Activated CD4-positive, alpha-beta T cell treated with anti-CD3 and anti-CD28 coated beads, Interleukin-2, amount 10 ng/mL, durations not matched to agents 24 days and 14 days (primary cell): ENCODE measurements around the gene CLCN1. TPM values are rescaled to one million over a fixed set of nuclear protein-coding genes. Genes with fewer than 3 reads are reported as not detected.
"Not testable (repeated sequence)": the region's sequence is repeated elsewhere in the genome, so short reads cannot be mapped to it uniquely, and the experiment has no call there.

Experiments
- DNase-seq: peaks from one replicate; pipeline ENCODE4 v3.0.0; 2022
- H3K27ac Mint-ChIP-seq: one replicate; pipeline ENCODE4 v1.8.0; 2022; ENCODE audit warnings: mild to moderate bottlenecking, mixed read lengths
- H3K27me3 Mint-ChIP-seq: one replicate; pipeline ENCODE4 v1.8.0; 2022; ENCODE audit warnings: mixed read lengths
- H3K36me3 Mint-ChIP-seq: one replicate; pipeline ENCODE4 v1.8.0; 2022; ENCODE audit warnings: low read depth, mild to moderate bottlenecking, mixed read lengths
- H3K4me1 Mint-ChIP-seq: one replicate; pipeline ENCODE4 v1.8.0; 2021; ENCODE audit warnings: mixed read lengths
- H3K4me3 Mint-ChIP-seq: one replicate; pipeline ENCODE4 v1.8.0; 2022; ENCODE audit warnings: mild to moderate bottlenecking, moderate library complexity, mixed read lengths
- H3K9me3 Mint-ChIP-seq: one replicate; pipeline ENCODE4 v1.8.0; 2021; ENCODE audit warnings: mixed read lengths
- intact Hi-C: fragments of 100-400 bp; cut with micrococcal nuclease; formaldehyde crosslinking; loops from one replicate; pipeline ENCODE4 v1.15.1; 2023
- total RNA-seq: library from RNA; stranded (reverse); gene quantifications from 2 replicates; pipeline ENCODE4 v1.2.3, GENCODE V29; 2022

Gene CLCN1
- total RNA-seq, 1 donor from 2014 or later: not detected

DNA sequence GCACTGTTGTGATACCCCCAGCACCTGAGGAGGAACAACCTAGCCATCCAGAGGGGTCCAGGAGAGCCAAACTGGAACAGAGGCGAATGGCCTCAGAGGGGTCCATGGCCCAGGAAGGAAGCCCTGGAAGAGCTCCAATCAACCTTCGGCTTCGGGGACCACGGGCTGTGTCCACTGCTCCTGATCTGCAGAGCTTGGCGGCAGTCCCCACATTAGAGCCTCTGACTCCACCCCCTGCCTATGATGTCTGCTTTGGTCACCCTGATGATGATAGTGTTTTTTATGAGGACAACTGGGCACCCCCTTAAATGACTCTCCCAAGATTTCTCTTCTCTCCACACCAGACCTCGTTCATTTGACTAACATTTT, 29.4 kb upstream of the CLCN1 start:
- DNase-seq: no peak
- intact Hi-C loops: no loop called here
- peaks cover 27% of the 10 kb centered on the region for H3K36me3 Mint-ChIP-seq
- peaks cover 8% of the 10 kb centered on the region for H3K9me3 Mint-ChIP-seq
- H3K27ac Mint-ChIP-seq: peak overlapping the region; percentile 74
- H3K27me3 Mint-ChIP-seq: no peaks in the 10 kb centered on the region
- H3K4me3 Mint-ChIP-seq: peak overlapping the region; percentile 22
- H3K4me1 Mint-ChIP-seq: peaks cover 51% of the 10 kb centered on the region

DNA sequence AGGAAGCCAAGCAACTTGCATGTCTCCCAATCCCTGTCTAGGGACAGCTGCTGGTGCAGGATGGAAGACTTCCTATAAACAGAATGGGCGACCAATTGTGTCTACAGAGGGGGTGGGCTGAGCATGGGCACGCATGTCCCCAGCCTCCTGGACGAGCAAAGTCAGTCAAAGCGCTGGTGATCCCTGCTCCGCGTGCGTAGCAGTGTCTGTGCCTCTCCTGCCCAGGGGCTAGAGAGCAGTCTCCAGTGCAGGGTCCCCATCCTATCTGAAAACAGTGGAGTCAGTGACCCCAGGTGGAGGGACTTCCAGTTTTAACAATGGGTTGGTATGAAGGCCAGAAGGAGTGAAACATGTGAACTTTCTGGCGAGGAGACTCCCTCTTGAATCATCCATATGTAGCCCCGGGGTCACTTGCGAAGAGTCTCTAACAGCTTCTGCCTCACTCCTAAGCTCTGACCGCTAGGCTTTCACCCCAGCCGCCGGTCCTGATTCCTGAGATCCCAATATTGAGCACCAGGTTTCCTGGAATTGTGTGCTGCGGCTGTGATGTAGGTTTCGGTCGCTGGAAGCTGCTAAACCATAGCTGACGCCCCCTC, 28.5 kb upstream of the CLCN1 start:
- H3K4me1 Mint-ChIP-seq: peaks cover 54% of the 10 kb centered on the region
- H3K9me3 Mint-ChIP-seq: peaks cover 8% of the 10 kb centered on the region
- H3K27me3 Mint-ChIP-seq: no peaks in the 10 kb centered on the region
- peak overlapping the region; percentile 85 for H3K27ac Mint-ChIP-seq
- intact Hi-C loops: no loop called here
- no peak for DNase-seq
- H3K36me3 Mint-ChIP-seq: peaks cover 34% of the 10 kb centered on the region
- H3K4me3 Mint-ChIP-seq: peak overlapping the region; percentile 97

DNA sequence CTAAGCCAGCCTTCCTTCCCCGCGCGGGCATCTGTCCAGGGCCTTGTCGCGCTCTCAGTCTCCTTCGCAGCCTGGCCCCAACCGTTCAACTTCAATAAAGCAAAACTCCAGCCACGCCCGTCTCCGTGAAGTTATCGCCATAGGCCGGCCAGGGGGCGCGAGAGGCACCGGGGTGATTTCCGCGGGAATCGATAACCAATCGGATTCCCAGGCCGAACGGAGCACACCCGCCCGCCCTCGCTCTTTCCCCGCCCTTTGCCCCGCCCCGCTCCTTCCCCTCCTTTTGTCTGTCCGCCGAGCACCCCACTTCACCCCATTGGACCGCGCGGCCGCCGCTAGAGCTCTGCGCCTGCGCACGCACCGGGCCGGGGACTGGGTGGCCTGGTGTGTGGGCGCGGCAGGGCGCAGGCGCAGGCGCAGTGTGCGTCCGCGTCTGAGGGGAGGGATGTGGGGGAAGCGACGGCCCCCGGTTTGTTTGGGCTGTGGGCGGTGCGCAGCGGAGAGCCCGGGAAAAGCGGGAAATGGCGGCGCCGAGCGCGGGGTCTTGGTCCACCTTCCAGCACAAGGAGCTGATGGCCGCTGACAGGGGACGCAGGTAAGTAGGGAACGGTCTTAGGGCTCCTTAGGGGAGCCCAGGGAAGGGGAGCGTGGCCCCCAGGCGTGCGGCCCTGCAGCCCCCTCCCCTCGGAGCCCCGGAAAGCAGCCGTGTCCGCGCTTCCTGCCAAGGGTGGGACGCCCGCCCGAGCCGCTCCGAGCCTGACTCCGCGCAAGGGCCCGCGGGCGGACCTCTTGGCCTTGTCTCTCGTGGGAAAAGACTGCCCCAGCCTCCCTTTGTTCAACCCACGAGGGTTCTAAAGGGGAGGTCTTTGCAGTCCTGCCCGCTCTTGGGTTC, 27.7 kb upstream of the CLCN1 start, which contains the start of gene CASP2:
TSS of gene CASP2 (plus strand) at position 417 of the 892 bp plus-strand sequence. CDS start at position 522, 105 bp downstream.
- peaks cover 8% of the 10 kb centered on the region for H3K9me3 Mint-ChIP-seq
- H3K27me3 Mint-ChIP-seq: no peaks in the 10 kb centered on the region
- H3K36me3 Mint-ChIP-seq: peaks cover 40% of the 10 kb centered on the region
- intact Hi-C loops: loop anchor here (1.0 to 2.0 kb wide), 4 partner anchors 25 to 479 kb away; partner anchors contain the start of gene GSTK1
- peaks cover 54% of the 10 kb centered on the region for H3K4me1 Mint-ChIP-seq
- peak; percentile 100 for DNase-seq
- H3K4me3 Mint-ChIP-seq: peak within 1 kb of the TSS; percentile 97
- H3K27ac Mint-ChIP-seq: peak within 1 kb of the TSS; percentile 95

GRCh38 chr7:143288836-143289235, 27.1 kb upstream of the CLCN1 start:
- Mint-ChIP-seq H3K4me3 (peak overlapping the region; percentile 97), H3K9me3 (peaks cover 8% of the 10 kb centered on the region), H3K27ac (peak overlapping the region; percentile 95), H3K36me3 (peaks cover 46% of the 10 kb centered on the region), H3K4me1 (peaks cover 49% of the 10 kb centered on the region), H3K27me3 (no peaks in the 10 kb centered on the region)
- peak; percentile 72 for DNase-seq
- intact Hi-C loops: loop anchor here (1.0 to 2.0 kb wide), 5 partner anchors 26 to 480 kb away; partner anchors contain the start of gene GSTK1

GRCh38 chr7:143289421-143289820, 26.5 kb upstream of the CLCN1 start:
- H3K9me3 Mint-ChIP-seq: peaks cover 8% of the 10 kb centered on the region
- peak overlapping the region; percentile 95 for H3K27ac Mint-ChIP-seq
- H3K4me1 Mint-ChIP-seq: peaks cover 49% of the 10 kb centered on the region
- H3K27me3 Mint-ChIP-seq: no peaks in the 10 kb centered on the region
- peak overlapping the region; percentile 97 for H3K4me3 Mint-ChIP-seq
- intact Hi-C loops: loop anchor here (1.0 to 2.0 kb wide), 2 partner anchors 91 to 481 kb away; no protein-coding TSS in a partner anchor
- peaks cover 52% of the 10 kb centered on the region for H3K36me3 Mint-ChIP-seq
- no peak for DNase-seq

- intact Hi-C loops: loop anchor here (1.0 to 2.0 kb wide), 3 partner anchors 15 to 481 kb away; no protein-coding TSS in a partner anchor
- H3K9me3 Mint-ChIP-seq, H3K27me3 Mint-ChIP-seq, DNase-seq: not testable (repeated sequence)
- peak overlapping the region; percentile 97 for H3K4me3 Mint-ChIP-seq
- H3K4me1 Mint-ChIP-seq: peaks cover 51% of the 10 kb centered on the region
- H3K36me3 Mint-ChIP-seq: peaks cover 57% of the 10 kb centered on the region
- peak overlapping the region; percentile 95 for H3K27ac Mint-ChIP-seq
These were observed 26.0 kb upstream of the CLCN1 start for GRCh38 chr7:143289888-143290287.

DNA sequence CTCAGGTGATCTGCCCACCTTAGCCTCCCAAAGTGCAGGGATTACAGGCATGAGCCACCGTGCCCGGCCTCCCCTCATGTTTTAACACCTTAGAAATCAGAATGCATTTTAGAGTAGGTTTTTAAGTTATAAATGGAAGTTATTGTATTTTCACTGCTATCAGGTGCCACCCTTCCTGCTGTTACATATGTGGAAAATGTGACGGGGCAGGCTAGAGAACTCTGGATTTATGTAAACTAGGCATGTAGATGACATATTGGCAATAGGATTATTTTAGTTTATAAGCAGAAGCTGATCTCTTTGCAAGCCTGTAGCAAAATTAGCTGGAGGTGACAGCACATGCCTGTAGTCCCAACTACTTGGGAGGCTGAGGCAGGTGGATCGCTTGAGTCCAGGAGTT, 25.6 kb upstream of the CLCN1 start:
- peak overlapping the region; percentile 95 for H3K27ac Mint-ChIP-seq
- H3K27me3 Mint-ChIP-seq: no peaks in the 10 kb centered on the region
- H3K36me3 Mint-ChIP-seq: peaks cover 61% of the 10 kb centered on the region
- intact Hi-C loops: loop anchor here (2.0 kb wide), 1 partner anchor 15 kb away; no protein-coding TSS in a partner anchor
- peaks cover 54% of the 10 kb centered on the region for H3K4me1 Mint-ChIP-seq
- DNase-seq: no peak
- H3K4me3 Mint-ChIP-seq: peak overlapping the region; percentile 97
- H3K9me3 Mint-ChIP-seq: peaks cover 8% of the 10 kb centered on the region

DNA sequence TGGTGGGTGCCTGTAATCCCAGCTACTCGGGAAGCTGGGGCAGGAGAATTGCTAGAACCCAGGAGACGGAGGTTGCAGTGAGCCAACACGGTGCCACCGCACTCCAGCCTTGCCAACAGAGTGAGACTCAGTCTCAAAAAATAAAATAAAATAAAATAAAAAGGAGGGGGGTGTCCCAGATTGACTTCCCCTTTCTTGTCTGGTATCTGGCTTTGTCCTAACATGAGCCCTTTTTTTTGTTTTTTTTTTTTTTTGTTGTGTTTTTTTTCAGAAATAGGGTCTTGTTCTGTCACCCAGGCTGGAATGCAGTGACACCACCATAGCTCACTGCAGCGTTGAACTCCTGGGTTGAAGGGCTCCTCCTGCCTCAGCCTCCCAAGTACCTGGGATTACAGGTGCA, 23.0 kb upstream of the CLCN1 start:
- H3K27ac Mint-ChIP-seq: no peak overlapping the region
- H3K36me3 Mint-ChIP-seq: peaks cover 78% of the 10 kb centered on the region
- H3K4me3 Mint-ChIP-seq: no peak overlapping the region
- intact Hi-C loops: no loop called here
- no peaks in the 10 kb centered on the region for H3K27me3 Mint-ChIP-seq
- H3K9me3 Mint-ChIP-seq: peaks cover 1% of the 10 kb centered on the region
- no peak for DNase-seq
- H3K4me1 Mint-ChIP-seq: peaks cover 65% of the 10 kb centered on the region

DNA sequence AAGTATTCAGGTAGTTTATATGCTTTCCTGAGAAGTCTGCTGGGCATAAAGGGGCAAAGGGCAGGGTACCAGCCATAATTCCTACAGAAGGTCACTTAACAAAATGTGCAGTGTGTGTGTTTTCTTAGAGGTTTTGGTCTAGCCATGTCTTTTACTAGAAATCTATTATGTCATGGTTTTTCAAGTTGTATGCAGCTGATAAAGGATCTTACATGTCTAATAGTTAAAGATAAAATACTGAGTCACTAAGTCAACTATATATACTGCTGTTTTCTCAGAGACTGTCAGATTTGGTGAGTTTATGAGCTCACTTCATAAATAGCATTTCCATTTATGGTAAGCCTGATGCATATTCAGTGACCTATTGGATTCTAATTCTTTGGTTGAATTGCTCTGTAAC, 20.0 kb upstream of the CLCN1 start:
- Mint-ChIP-seq H3K4me1 (peaks cover 68% of the 10 kb centered on the region), H3K4me3 (peak overlapping the region; percentile 22), H3K9me3 (no peaks in the 10 kb centered on the region), H3K27ac (peak overlapping the region; percentile 50), H3K27me3 (no peaks in the 10 kb centered on the region), H3K36me3 (peaks cover 88% of the 10 kb centered on the region)
- intact Hi-C loops: no loop called here
- DNase-seq: no peak

- Mint-ChIP-seq H3K9me3 (no peaks in the 10 kb centered on the region), H3K27ac (no peak overlapping the region), H3K4me3 (no peak overlapping the region), H3K27me3 (no peaks in the 10 kb centered on the region), H3K36me3 (peaks cover 88% of the 10 kb centered on the region), H3K4me1 (peaks cover 66% of the 10 kb centered on the region)
- intact Hi-C loops: no loop called here
- no peak for DNase-seq
These were observed 19.2 kb upstream of the CLCN1 start for GRCh38 chr7:143296686-143297085.

DNA sequence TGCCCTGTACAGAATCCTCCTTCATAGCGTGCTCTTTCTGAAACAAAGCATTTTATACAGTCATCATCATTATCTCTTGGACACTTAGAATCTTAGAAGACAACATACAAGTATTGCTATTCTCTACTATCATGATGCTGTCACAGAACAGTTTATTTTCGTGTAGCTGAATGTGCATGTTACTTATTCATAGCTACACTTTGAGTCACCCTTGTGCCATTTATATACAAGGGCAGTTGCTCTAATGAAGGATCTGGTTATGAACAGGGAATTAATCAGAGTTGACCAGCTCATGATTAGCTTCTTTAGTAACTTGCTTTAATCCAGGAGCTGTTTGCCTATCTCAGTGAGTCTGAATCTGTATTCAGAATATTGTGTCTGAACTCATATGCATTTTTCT, 16.6 kb upstream of the CLCN1 start:
- H3K27me3 Mint-ChIP-seq: no peaks in the 10 kb centered on the region
- H3K36me3 Mint-ChIP-seq: peaks cover 89% of the 10 kb centered on the region
- H3K4me1 Mint-ChIP-seq: peaks cover 65% of the 10 kb centered on the region
- no peak for DNase-seq
- H3K27ac Mint-ChIP-seq: no peak overlapping the region
- intact Hi-C loops: no loop called here
- no peaks in the 10 kb centered on the region for H3K9me3 Mint-ChIP-seq
- no peak overlapping the region for H3K4me3 Mint-ChIP-seq

DNA sequence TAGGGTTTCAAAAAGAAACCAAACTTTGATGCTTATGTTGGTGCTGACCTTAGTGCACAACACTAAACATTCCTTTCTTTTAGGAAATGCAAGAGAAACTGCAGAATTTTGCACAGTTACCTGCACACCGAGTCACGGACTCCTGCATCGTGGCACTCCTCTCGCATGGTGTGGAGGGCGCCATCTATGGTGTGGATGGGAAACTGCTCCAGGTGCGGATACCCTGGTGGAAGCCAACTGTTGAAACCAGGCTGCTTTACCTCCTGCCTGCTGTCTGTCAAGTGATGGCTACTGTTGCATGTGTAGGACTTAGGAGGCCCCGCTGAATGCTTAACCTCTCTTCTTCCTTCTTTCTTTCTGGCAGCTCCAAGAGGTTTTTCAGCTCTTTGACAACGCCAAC, 16.1 kb upstream of the CLCN1 start:
- intact Hi-C loops: loop anchor here (1.0 to 10.0 kb wide), 4 partner anchors 35 to 295 kb away; no protein-coding TSS in a partner anchor
- Mint-ChIP-seq H3K27me3 (no peaks in the 10 kb centered on the region), H3K4me3 (no peak overlapping the region), H3K36me3 (peaks cover 89% of the 10 kb centered on the region), H3K4me1 (peaks cover 65% of the 10 kb centered on the region), H3K27ac (no peak overlapping the region), H3K9me3 (no peaks in the 10 kb centered on the region)
- DNase-seq: peak; percentile 90

DNA sequence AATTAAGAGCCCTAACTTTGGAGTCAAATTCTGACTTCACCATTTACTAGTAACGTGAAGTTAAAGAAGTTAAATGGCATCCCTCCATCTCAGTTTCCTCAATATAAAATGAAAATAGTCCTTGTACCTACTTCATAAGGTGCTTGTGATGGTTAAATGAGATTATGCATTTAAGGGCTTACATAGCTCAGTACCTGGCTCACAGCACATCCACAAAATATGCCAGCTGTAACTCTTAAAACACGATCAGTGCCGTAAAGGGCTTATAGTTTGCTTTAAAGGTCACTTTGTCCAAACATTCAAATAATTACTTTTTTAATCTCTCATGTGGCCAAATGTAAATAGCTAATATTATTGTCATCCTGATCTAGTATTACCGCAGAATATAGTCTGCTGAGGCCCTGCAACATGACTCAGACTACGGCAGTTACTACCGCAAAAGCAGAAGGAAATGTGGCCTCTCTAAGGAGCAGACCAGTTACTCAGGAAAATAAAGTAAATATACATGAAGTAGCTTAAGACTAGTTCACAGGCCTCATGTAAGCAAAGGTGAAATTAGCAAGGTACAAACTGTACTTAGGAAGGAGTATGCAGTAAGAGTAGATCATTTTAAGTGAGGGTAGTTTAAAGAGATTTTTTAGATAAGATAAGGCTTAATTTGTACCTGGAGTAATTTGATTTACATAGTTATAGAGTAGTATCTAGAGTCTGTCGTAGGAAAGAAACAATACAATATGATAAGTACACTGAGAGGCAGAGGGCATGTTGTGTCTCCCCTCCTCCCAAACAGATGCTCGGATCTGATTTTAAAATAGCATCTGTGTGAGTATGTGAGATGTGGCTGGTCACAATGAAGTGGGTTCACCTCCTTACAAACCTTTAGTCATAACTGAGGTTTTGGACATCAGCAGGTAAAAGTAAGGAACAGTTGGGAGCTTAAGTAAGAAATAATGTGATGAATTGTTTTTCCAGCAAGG, 14.7 kb upstream of the CLCN1 start:
- intact Hi-C loops: loop anchor here (1.0 to 10.0 kb wide), 4 partner anchors 36 to 296 kb away; no protein-coding TSS in a partner anchor
- no peak for DNase-seq
- Mint-ChIP-seq H3K27ac (no peak overlapping the region), H3K36me3 (peaks cover 87% of the 10 kb centered on the region), H3K9me3 (no peaks in the 10 kb centered on the region), H3K27me3 (no peaks in the 10 kb centered on the region), H3K4me1 (peaks cover 62% of the 10 kb centered on the region), H3K4me3 (no peak overlapping the region)
